PC-3 (cell line): Measurements from ENCODE around the gene SPATA33. TPM values are rescaled to one million over a fixed set of nuclear protein-coding genes. Genes with fewer than 3 reads are reported as not detected.

Experiments
- ATAC-seq: fragments of 200-7000 bp; cut with Tn5 transposase; 2 replicates; pipeline ENCODE4 v1.9.1; 2020; ENCODE audit warnings: mild to moderate bottlenecking, moderate library complexity
- BruUV-seq: library from RNA; stranded (reverse); fragments of 400-500 nt; replicated peaks from 2 replicates; lab custom pipeline; 2021; lab: Mats Ljungman, UMichigan
- CTCF ChIA-PET: fragments of 300-600 bp; sonication (Branson Sonifier 250); formaldehyde crosslinking; loops from one replicate; lab custom pipeline; 2022; ENCODE audit warnings: antibody characterized with exemption; lab: Charles Lee
- POLR2A ChIA-PET: fragments of 300-600 bp; sonication (Branson Sonifier 250); formaldehyde crosslinking; loops from one replicate; lab custom pipeline; 2022; ENCODE audit warnings: antibody characterized with exemption; ENCODE audit not compliant: unreplicated experiment; lab: Charles Lee
- DNase-seq: peaks from one replicate; pipeline ENCODE4 v3.0.0-alpha.2; 2015
- H2AFZ ChIP-seq: fragments of 300-600 bp; sonication (generic); 2 replicates; pipeline ENCODE4 v1.6.0; 2016; ENCODE audit warnings: antibody characterized with exemption, low read length
- H3F3A ChIP-seq: fragments of 300-600 bp; sonication (generic); one replicate; pipeline ENCODE4 v1.6.0; 2017; ENCODE audit warnings: antibody characterized with exemption, low read length, control low read depth, mild to moderate bottlenecking; ENCODE audit not compliant: unreplicated experiment
- H3K27ac ChIP-seq: fragments of 300-600 bp; sonication (generic); 2 replicates; pipeline ENCODE4 v1.5.1; 2016; ENCODE audit warnings: mild to moderate bottlenecking, low read length
- H3K27me3 ChIP-seq: fragments of 300-600 bp; sonication (generic); 2 replicates; pipeline ENCODE4 v1.6.1; 2016; ENCODE audit warnings: low read length, mixed read lengths
- H3K36me3 ChIP-seq: fragments of 300-600 bp; sonication (generic); 2 replicates; pipeline ENCODE4 v1.6.1; 2016; ENCODE audit warnings: low read depth, mixed run types, low read length, mixed read lengths
- H3K4me1 ChIP-seq: fragments of 300-600 bp; sonication (generic); 2 replicates; pipeline ENCODE4 v1.5.1; 2016; ENCODE audit warnings: low read length; ENCODE audit not compliant: insufficient read depth
- H3K4me2 ChIP-seq: fragments of 300-600 bp; sonication (generic); 2 replicates; pipeline ENCODE4 v1.6.0; 2016; ENCODE audit warnings: low read length
- H3K4me3 ChIP-seq: fragments of 300-600 bp; sonication (generic); 2 replicates; pipeline ENCODE4 v1.5.1; 2016; ENCODE audit warnings: mild to moderate bottlenecking, low read length, mixed read lengths
- H3K79me2 ChIP-seq: fragments of 300-600 bp; sonication (generic); 2 replicates; pipeline ENCODE4 v1.6.1; 2017; ENCODE audit warnings: low read length, mixed read lengths
- H3K9ac ChIP-seq: fragments of 300-600 bp; sonication (generic); 2 replicates; pipeline ENCODE4 v1.6.0; 2016; ENCODE audit warnings: mild to moderate bottlenecking, low read length
- H3K9me2 ChIP-seq: fragments of 300-600 bp; sonication (generic); replicated peaks from 2 replicates; pipeline ENCODE4 v1.6.1; 2016; ENCODE audit warnings: mixed run types, low read length, mixed read lengths
- H3K9me3 ChIP-seq: fragments of 300-600 bp; sonication (generic); 2 replicates; pipeline ENCODE4 v1.6.1; 2016; ENCODE audit warnings: low read length, mixed read lengths
- H4K20me1 ChIP-seq: fragments of 300-600 bp; sonication (generic); 2 replicates; pipeline ENCODE4 v1.6.1; 2016; ENCODE audit warnings: low read length, mixed read lengths
- EZH2 ChIP-seq: fragments of 300-600 bp; sonication (generic); IDR thresholded peaks from one replicate; pipeline ENCODE4 v1.6.1; 2017; ENCODE audit warnings: antibody characterized with exemption, mild to moderate bottlenecking, low read length; ENCODE audit not compliant: unreplicated experiment
- EZH2phosphoT487 ChIP-seq: fragments of 300-600 bp; sonication (generic); IDR thresholded peaks from 2 replicates; pipeline ENCODE4 v1.6.1; 2018; ENCODE audit warnings: mild to moderate bottlenecking, antibody characterized with exemption, low read length, borderline replicate concordance
- intact Hi-C: fragments of 100-400 bp; cut with micrococcal nuclease; formaldehyde crosslinking; loops from 2 replicates; pipeline ENCODE4 v1.9.0; 2023
- total RNA-seq: library from RNA; depleted of rRNA; stranded (reverse); fragments of >200 nt; gene quantifications from 2 replicates; pipeline ENCODE4 v1.2.3, GENCODE V29; 2014
- TF ChIP-seq, protein P1 (sequence below): fragments of 300-600 bp; sonication (generic); conservative IDR thresholded peaks from 2 replicates; pipeline ENCODE4 v1.5.1; 2017; ENCODE audit warnings: antibody characterized with exemption, low read depth, mild to moderate bottlenecking, low read length

SPATA33 gene
- total RNA-seq, 1 experiment from 2014 or later: 7.9 TPM

DNA sequence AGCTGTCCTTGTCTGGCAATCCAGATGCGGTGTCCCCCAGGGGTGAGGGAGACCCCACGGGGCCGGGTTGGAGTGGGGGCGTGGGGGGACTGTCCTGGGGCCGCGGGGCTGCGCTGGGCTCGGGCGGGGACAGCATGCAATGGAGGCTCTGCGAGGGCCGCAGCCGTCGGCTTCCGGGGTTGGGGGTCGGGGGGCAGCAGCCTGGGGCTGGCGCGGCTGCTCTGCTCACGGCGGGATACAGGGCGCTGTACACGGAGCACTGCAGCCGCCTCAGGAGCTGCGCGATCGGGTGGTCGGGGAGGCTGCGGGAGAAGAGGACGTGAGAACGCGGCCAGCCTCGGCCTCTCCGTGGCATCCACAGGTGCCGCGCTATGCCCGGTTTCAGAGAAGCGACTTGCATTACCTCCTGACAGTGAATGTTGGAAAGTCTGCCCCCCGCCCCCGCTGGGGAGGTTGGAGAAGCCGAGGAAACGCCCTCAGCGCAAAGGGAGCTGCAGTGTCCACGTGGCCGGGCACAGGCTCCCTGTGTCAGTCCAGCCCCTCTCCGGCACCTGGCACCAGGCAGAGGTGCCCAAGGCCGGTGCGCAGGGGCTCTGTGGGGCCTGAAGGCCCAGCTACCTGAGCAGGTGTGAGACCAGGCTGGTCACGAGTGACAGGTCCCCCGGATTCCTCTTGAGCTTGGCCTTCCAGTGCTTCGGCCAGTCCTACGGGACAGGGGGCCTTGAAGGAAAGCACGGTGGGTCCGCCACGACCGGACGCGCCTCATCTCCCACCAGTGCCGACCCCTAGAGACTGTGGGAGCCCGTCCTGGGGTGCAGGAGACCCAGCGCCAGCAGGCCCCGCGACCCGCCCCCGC, 53.3 kb downstream of the SPATA33 start:
- Histone ChIP-seq H3K36me3 (peaks cover 3% of the 10 kb centered on the region; the same call in 1 of the 2 replicates), H3K4me2 (no peak overlapping the region), H3K4me3 (no peak overlapping the region), H3K27me3 (no peaks in the 10 kb centered on the region), H3K9ac (no peak overlapping the region), H2AFZ (no peak overlapping the region), H3K9me2 (no peaks in the 10 kb centered on the region), H3K27ac (no peak overlapping the region), H3K9me3 (no peaks in the 10 kb centered on the region), H3K79me2 (peaks cover 27% of the 10 kb centered on the region), H3F3A (no peaks in the 10 kb centered on the region), H3K4me1 (no peaks in the 10 kb centered on the region), H4K20me1 (no peaks in the 10 kb centered on the region)
- intact Hi-C loops: no loop called here
- TF ChIP-seq EZH2phosphoT487 (no peak), EZH2 (no peak)
- TF ChIP-seq, protein P1, sequence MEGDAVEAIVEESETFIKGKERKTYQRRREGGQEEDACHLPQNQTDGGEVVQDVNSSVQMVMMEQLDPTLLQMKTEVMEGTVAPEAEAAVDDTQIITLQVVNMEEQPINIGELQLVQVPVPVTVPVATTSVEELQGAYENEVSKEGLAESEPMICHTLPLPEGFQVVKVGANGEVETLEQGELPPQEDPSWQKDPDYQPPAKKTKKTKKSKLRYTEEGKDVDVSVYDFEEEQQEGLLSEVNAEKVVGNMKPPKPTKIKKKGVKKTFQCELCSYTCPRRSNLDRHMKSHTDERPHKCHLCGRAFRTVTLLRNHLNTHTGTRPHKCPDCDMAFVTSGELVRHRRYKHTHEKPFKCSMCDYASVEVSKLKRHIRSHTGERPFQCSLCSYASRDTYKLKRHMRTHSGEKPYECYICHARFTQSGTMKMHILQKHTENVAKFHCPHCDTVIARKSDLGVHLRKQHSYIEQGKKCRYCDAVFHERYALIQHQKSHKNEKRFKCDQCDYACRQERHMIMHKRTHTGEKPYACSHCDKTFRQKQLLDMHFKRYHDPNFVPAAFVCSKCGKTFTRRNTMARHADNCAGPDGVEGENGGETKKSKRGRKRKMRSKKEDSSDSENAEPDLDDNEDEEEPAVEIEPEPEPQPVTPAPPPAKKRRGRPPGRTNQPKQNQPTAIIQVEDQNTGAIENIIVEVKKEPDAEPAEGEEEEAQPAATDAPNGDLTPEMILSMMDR: no peak
- BruUV-seq: no TSS peak
- no peak for DNase-seq
- ChIA-PET CTCF (no interaction called here), POLR2A (no interaction called here)
- ATAC-seq: no peak

DNA sequence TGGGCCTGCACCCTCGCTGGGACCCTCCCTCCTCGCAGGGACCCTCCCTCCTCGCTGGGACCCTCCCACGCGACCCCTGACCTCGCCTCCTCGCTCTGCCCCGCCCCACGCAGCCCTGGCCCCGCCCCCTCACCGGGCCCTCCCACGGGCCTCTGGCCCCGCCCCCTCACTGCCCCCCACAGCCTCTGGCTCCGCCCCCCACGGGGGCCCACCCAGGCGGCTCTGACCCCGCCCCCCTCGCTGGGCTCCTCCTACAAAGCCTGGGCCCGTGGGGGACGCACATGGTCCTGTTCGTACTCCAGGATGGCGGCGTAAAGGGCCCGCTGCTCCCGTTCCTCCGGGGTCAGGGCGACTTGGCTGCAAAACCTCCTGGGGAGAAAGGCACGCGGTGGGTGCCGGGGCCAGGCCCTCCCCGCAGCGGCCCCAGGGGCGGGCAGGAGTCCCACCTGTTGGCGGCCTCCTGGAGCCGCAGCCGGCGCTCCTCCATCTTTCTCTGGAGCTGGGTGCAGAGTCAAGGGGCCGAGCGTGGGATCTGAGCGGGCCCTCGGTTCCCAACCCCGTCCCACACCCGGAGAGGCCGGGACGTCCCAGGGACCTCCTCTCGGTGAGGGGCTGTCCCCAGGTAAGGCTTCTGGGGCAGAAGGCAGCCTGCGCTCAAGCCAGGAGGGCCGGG, 54.1 kb downstream of the SPATA33 start:
- ChIA-PET CTCF (no interaction called here), POLR2A (no interaction called here)
- Histone ChIP-seq H3K9ac (peak overlapping the region; percentile 94), H3K4me3 (peak overlapping the region; percentile 87), H3K4me1 (no peaks in the 10 kb centered on the region), H3F3A (no peaks in the 10 kb centered on the region), H3K36me3 (peaks cover 3% of the 10 kb centered on the region; the same call in 1 of the 2 replicates), H3K27me3 (no peaks in the 10 kb centered on the region), H4K20me1 (no peaks in the 10 kb centered on the region), H3K79me2 (peaks cover 27% of the 10 kb centered on the region), H3K9me2 (no peaks in the 10 kb centered on the region), H3K9me3 (no peaks in the 10 kb centered on the region), H3K27ac (0 out of 2 replicates have a peak overlapping the region, but pooled peaks have one; percentile 10), H3K4me2 (peak overlapping the region; percentile 85), H2AFZ (no peak overlapping the region)
- ATAC-seq (peak; percentile 74), DNase-seq (peak; percentile 68)
- BruUV-seq: TSS peak; percentile 48
- intact Hi-C loops: no loop called here
- no peak for TF ChIP-seq EZH2phosphoT487
- TF ChIP-seq, protein P1: no peak
- no peak for TF ChIP-seq EZH2
